Measurements from ENCODE around the gene PITHD1.
"Not testable (repeated sequence)": the region's sequence is repeated elsewhere in the genome, so short reads cannot be mapped to it uniquely, and the experiment has no call there.

Gene PITHD1

DNA sequence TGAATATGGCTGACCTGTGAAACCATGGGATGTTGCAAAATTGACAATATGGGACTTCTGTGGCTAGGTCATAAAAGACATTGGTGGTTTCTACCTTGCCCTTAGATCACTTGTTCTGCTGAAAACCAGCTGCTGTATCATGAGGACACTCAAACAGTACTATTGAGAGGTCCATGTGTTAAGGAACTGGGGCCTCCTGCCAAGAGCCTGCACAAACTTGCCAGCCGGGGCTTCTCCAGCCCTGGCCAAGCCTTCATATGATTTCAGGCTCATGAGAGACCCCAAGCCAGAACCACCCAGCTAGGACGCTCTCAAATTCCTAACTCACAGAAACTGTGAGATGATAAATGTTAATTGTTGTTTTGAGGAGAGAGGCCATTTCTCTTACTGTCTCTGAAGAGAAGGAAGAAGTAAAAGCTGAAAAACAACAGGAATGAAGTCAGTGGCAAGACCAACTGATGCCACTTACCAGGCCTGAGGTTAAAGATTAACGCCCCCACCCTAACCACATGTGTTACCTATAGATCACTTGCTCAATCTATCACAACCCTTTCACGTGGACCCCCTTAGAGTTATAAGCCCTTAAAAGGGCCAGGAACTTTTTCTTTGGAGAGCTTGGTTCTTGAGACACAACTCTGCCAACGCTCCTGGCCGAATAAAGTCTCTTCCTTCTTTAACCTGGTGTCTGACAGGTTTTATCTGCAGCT is 3.9 kb upstream of the PITHD1 start:
- DNase-seq (ENCODE audit: low spot score), result no peak

GRCh38 chr1:23776217-23776616 is 2.0 kb upstream of the PITHD1 start:
- DNase-seq (ENCODE audit: low spot score), result no peak

DNA sequence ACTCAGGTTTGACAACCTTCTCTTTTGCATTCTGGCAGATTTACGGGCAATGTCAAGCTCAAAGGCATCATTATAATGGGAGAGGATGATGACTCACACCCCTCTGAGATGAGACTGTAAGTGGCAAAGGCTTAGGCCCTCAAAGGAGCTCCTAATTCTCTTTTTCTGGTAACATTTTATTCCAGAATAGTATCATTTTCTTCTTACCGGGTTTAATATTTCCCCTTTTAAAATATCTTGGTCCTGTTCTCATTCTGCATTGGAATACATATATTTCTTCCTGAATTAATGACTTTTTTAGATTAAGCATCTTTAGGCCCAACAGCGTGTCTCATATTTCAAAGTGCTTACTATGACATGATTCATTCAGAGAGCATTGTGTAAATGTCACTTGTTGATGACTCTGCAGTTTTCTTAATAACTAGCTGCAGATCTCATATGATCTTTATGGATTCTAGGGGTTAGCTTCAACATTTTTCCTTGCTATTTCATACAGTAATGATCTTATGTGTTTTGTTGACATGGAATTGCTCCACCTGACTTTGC is 1.7 kb downstream of the PITHD1 start:
- DNase-seq (ENCODE audit: low spot score), result no peak

GRCh38 chr1:23783141-23783540 is 4.9 kb downstream of the PITHD1 start:
- DNase-seq (ENCODE audit: low spot score), result not testable (repeated sequence)

DNA sequence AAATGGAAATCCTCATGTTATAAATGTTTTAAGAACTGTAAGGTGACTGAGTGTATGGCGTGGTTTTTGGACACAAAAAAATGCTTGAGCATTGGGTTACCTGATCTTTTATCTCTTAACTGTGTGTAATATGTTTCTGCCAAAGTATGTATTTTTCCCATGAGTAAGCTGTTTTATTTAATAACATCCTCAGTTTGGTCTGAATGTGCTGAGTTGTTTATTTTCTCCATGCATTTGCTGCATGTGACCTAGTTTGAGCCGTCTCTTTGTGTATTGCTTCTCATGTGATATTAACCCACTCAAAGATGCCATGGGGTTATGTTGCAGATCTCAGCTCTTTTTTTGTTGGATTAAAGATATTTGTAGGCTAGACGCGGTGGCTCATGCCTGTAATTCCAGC is 6.6 kb downstream of the PITHD1 start:
- no peak for DNase-seq (ENCODE audit: low spot score)

- no peak for DNase-seq (ENCODE audit: low spot score)
Observed at GRCh38 chr1:23787701-23788100, 9.5 kb downstream of the PITHD1 start.

GRCh38 chr1:23788695-23789094 is 10.5 kb downstream of the PITHD1 start:
- DNase-seq (ENCODE audit: low spot score), result no peak

DNA sequence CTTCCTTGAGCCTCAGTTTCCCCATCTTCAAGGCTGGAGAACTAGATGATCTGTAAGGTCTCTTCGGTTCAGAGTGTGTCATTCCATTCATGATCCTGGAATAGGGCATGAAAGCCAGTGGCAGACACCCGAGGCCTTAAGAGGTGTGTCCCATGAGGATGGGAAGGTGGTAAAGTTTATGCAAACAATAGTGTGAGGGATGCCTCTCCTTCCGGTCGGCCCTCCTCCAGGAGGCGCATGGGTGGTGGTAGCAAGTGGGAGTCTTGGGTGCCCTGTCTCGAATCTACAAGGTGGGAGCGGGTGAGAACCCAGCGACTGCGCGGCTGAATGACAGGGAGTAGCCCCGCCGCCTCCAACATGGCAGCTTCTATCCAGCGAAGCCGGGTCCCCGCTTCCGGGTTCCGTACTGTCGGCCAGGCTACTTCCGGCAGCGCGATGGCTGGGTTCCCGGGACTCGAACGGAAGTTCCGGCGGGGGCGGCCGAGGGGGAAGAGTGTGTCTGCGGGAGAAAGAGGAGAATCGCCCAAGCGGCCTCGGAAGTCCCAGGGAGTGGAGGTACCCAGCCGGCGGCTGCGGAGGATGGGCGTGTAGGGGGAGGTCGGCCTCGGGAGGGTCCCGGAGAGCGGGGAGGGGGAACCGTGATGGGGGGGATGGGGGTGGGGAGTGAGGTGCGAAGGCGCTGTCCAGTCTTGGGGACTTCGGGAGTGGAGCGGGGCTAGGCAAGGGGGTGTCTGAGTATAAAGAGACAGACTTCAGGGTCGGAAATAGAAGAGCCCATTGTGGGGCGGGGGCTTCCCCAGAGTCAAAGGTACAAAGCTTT is 12.7 kb downstream of the PITHD1 start, which contains the start of gene LYPLA2:
TSS of gene LYPLA2 (plus strand) at position 450 of the 820 bp plus-strand sequence. CDS start 1,538 bp downstream, outside the sequence.
- DNase-seq (ENCODE audit: low spot score), result peak; percentile 82

DNA sequence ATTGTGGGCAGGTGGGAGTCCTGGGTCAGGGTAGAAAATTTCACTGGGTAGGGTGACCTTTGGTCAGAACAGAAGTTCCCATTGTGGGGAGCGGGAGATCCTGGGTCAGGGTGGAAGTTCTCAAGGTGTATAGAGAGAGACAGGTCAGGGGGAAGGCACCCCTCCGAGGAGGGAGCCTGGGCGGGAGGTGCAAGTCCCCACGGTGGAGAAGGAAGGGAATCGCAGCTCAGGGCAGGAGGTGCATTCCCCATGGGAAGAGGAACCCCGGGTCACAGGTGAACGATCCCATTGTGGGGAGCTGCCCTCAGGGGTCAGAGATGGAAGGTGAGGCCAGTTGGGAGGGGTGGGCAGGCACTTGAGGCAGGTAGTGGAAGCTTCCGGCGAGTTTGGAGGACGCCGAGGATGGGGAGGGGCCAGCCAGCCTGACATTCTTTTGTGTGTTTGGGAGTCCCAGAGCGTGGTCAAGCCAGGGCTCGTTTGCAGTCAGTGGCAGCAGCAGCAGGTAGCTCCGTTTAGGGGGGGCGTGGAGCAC is 13.4 kb downstream of the PITHD1 start:
- no peak for DNase-seq (ENCODE audit: low spot score)

DNA sequence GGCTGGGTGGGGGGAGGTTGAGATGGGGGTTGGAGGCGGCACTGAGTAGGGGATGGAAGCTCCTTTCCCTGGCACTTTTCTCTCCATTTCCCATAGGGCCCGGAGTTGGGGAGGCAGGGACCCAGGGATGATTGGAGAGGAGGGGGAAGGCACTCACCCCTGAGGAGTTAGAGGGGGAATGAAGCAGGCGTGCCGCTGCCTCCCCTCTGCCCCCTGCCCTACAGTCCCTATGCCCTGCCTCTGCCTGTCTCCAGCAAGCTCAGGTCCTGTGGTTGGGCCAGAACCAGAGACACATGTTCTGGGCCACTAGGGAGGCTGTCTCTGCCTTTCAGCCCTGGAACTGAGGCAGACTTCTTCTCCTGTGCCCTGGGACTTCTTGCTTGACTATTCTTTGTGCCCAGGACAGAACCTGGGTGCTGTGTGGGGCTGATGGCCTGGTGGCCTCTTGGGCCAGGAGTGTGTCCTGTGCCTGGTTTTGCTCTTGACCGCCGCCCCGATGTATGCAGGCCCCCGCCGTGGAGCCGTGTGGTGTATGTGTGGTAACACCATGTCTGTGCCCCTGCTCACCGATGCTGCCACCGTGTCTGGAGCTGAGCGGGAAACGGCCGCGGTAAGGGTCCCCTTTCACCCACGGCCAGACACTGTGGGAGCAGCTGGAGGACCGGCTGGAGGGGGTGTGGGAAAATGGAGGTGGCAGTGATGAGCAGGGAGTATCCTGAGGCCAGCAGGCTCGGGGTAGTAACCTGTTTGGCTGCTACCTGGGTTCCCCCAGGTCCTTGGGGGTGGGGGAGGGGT is 14.1 kb downstream of the PITHD1 start:
- no peak for DNase-seq (ENCODE audit: low spot score)

DNA sequence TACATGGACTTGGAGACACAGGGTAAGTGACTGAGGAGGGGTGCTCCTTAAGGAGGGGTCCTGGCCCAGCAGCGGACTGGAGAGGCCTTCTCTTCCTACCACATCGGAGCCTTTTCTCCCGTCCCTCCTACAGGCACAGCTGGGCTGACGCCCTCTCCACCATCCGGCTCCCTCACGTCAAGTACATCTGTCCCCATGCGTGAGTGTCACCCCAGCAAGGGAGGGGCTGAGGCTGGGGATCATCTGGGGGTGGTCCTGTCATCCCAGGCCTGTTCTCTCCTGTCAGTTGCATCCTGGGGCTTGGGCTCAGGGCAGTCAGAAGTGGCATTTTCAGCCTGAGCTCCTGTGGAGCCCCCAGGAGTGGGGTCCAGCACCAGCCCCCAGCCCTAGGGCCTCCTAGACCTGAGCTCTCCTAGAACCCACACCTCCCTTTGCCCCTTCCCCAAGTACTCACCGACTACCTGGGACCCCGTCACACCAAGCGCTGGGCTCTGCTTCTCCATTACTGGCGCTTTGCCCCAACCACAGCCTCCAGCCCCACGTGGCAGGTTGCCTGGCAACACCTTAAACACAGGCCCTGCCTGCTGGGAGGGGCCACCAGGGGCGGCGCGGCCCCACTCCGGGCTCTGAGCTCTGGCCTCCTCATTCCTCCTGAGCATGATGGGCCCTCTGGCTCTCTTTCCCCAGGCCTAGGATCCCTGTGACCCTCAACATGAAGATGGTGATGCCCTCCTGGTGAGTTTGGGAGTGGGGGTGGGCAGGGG is 15.0 kb downstream of the PITHD1 start:
- peak; percentile 58 for DNase-seq (ENCODE audit: low spot score)

GRCh38 chr1:23793861-23794731 is 15.9 kb downstream of the PITHD1 start:
- no peak for DNase-seq (ENCODE audit: low spot score)

DNA sequence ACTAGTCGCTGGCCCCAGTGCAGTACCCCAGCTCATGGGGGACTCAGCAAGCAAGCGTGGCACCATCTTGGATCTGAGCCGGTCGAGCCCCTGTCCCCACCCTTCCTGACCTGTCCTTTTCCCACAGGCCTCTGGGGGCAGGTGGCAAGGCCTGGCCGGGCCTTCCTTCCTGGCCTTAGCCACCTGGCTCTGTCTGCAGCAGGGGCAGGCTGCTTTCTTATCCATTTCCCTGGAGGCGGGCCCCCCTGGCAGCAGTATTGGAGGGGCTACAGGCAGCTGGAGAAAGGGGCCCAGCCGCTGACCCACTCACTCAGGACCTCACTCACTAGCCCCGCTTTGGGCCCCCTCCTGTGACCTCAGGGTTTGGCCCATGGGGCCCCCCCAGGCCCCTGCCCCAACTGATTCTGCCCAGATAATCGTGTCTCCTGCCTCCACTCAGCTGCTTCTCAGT is 16.5 kb downstream of the PITHD1 start:
- DNase-seq (ENCODE audit: low spot score), result not testable (repeated sequence)

- DNase-seq (ENCODE audit: low spot score), result no peak
Observed at GRCh38 chr1:23795676-23796465, 17.7 kb downstream of the PITHD1 start.

DNA sequence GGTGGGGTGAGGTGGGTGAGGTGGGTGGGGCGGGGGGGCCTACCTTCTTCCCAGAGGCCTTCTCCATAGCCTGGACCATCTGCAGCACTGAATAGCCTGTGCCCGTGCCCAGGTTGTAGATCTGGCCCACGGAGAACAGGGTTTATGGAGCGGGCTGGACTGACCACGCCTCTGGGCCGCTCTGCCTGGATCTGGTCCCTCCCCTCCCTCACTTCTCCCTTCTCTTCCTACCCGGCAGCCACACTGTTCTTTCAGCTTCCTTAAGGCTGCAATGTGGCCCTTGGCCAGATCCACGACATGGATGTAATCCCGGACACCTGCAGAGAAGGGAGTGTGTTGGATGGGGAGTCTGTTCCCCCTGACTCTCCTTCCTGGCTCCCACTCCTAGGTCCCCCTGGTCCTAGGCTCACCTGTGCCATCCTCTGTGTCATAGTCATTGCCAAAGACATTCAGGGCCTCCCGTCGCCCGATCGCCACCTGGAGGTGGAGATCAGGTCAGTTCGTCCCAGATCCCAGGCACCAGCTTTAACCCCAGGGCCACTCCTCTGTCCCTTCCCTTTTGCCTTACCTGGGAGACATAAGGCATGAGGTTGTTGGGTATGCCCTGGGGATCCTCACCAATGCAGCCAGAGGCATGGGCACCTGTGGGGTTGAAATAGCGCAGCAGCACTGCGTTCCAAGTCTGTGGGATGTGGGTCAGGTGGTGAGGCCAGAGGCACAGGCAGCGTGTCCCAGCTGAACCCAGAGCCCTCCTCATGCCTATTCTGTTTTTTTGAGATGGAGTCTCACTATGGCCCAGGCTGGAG is 18.5 kb downstream of the PITHD1 start:
- DNase-seq (ENCODE audit: low spot score), result no peak

GRCh38 chr1:23797478-23798448 is 19.5 kb downstream of the PITHD1 start:
- DNase-seq (ENCODE audit: low spot score), result no peak

- no peak for DNase-seq (ENCODE audit: low spot score)
Observed at GRCh38 chr1:23798662-23799142, 20.5 kb downstream of the PITHD1 start.
